Endothelial cell of umbilical vein (primary cell): ENCODE results near the gene RPLP1.

Experiments
- GATA2 ChIP-seq: IDR thresholded peaks from 2 replicates; pipeline ENCODE4 v1.7.0; 2011; ENCODE audit warnings: low read depth, mild to moderate bottlenecking, moderate library complexity, mixed read lengths, low read length; ENCODE audit not compliant: insufficient read length, insufficient read depth
- POLR2A ChIP-seq: IDR thresholded peaks from 2 replicates; pipeline ENCODE4 v1.6.1; 2012; ENCODE audit warnings: low read depth, mild to moderate bottlenecking, control low read depth, low read length
- TF ChIP-seq, protein P1 (sequence below), 2 donors: IDR thresholded peaks; 1 replicate in 1 of 2; 2 replicates in 1 of 2; pipeline ENCODE4 v1.5.1; 2011; ENCODE audit warnings: low read length in 2 of 2, mild to moderate bottlenecking in 2 of 2, moderate library complexity in 2 of 2, control low read depth in 1 of 2, inconsistent platforms in 1 of 2, low read depth in 1 of 2; ENCODE audit not compliant: insufficient read depth in 1 of 2; ENCODE audit errors: extremely low read depth in 1 of 2

DNA sequence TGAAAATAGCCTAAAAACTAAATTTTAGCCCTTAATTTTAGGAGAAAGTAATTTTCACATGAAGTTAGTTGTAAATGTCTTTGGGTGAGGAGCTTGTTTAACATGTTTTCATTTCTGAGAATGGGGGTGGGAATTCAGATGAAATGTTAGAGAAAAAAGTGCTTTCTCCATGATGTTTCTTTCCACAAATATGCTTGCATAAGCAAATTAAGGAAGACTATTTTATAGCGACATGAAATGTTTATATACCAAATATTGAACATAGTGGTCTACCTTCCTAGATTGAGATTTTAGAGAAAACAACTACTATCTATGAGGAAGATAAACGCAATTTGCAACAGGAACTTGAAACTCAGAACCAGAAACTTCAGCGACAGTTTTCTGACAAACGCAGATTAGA lies 13.0 kb upstream of the RPLP1 start:
- TF ChIP-seq, protein P1, sequence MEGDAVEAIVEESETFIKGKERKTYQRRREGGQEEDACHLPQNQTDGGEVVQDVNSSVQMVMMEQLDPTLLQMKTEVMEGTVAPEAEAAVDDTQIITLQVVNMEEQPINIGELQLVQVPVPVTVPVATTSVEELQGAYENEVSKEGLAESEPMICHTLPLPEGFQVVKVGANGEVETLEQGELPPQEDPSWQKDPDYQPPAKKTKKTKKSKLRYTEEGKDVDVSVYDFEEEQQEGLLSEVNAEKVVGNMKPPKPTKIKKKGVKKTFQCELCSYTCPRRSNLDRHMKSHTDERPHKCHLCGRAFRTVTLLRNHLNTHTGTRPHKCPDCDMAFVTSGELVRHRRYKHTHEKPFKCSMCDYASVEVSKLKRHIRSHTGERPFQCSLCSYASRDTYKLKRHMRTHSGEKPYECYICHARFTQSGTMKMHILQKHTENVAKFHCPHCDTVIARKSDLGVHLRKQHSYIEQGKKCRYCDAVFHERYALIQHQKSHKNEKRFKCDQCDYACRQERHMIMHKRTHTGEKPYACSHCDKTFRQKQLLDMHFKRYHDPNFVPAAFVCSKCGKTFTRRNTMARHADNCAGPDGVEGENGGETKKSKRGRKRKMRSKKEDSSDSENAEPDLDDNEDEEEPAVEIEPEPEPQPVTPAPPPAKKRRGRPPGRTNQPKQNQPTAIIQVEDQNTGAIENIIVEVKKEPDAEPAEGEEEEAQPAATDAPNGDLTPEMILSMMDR (IDR thresholded peaks at IDR 0.05; ENCODE audit: extremely low read depth in 1 of 2, insufficient read depth in 1 of 2, low read depth in 1 of 2, low read length in 2 of 2): no peak
- TF ChIP-seq GATA2 (no peak), POLR2A (no peak)
